HL-60 (cell line): ENCODE results near the gene XYLT1.

Experiments
- DNase-seq, 2 experiments: peaks; one replicate each; pipeline ENCODE4 v3.0.0-alpha.2; 2010 to 2020; ENCODE audit warnings: low read depth in 1 of 2, low spot score in 1 of 2
- H3K27ac ChIP-seq: fragments of 250-450 bp; sonication (Bioruptor Pico); replicated peaks from 2 replicates; pipeline ENCODE4 v1.5.1; 2020; ENCODE audit warnings: mild to moderate bottlenecking, moderate library complexity
- H3K27me3 ChIP-seq: fragments of 250-450 bp; sonication (Bioruptor Pico); 2 replicates; pipeline ENCODE4 v1.5.1; 2021; ENCODE audit warnings: mild to moderate bottlenecking, moderate library complexity; ENCODE audit not compliant: insufficient read depth, poor library complexity, severe bottlenecking
- H3K4me3 ChIP-seq: replicated peaks from 2 replicates; pipeline ENCODE4 v1.5.1; 2011; ENCODE audit warnings: mild to moderate bottlenecking, control low read depth, low read length; ENCODE audit not compliant: insufficient read depth
- CTCF ChIP-seq: IDR thresholded peaks from one replicate; pipeline ENCODE4 v1.5.1; 2011; ENCODE audit warnings: low read length, control low read depth, inconsistent platforms; ENCODE audit not compliant: insufficient read depth
- GABPA ChIP-seq: IDR thresholded peaks from 2 replicates; pipeline ENCODE4 v1.6.1; 2012; ENCODE audit warnings: low read depth
- POLR2AphosphoS5 ChIP-seq: IDR thresholded peaks from 2 replicates; pipeline ENCODE4 v1.6.1; 2012; ENCODE audit warnings: low read depth
- REST ChIP-seq: IDR thresholded peaks from 2 replicates; pipeline ENCODE4 v1.6.1; 2012; ENCODE audit warnings: low read depth; ENCODE audit not compliant: insufficient replicate concordance
- SPI1 ChIP-seq: IDR thresholded peaks from 2 replicates; pipeline ENCODE4 v1.6.1; 2012; ENCODE audit warnings: low read depth, mild to moderate bottlenecking, borderline replicate concordance

Gene XYLT1

GRCh38 chr16:17354685-17355084 is 116.1 kb downstream of the XYLT1 start:
- DNase-seq = no peak
- Histone ChIP-seq H3K27me3 (no peaks in the 10 kb centered on the region), H3K27ac (no peak overlapping the region), H3K4me3 (no peak overlapping the region)
- TF ChIP-seq REST (no peak), CTCF (no peak), POLR2AphosphoS5 (no peak), GABPA (no peak), SPI1 (no peak)

- Histone ChIP-seq H3K27me3 (no peaks in the 10 kb centered on the region), H3K27ac (no peak overlapping the region), H3K4me3 (no peak overlapping the region)
- no peak for DNase-seq
- no peak for TF ChIP-seq SPI1
- no peak for TF ChIP-seq POLR2AphosphoS5
- TF ChIP-seq CTCF = no peak
These were observed 116.6 kb downstream of the XYLT1 start for GRCh38 chr16:17354141-17354601.

- Histone ChIP-seq H3K27ac (no peak overlapping the region), H3K4me3 (no peak overlapping the region), H3K27me3 (no peaks in the 10 kb centered on the region)
- TF ChIP-seq GABPA (no peak), SPI1 (no peak), POLR2AphosphoS5 (no peak), CTCF (no peak), REST (no peak)
- DNase-seq = no peak
These were observed 117.2 kb downstream of the XYLT1 start for GRCh38 chr16:17353561-17353960.

- Histone ChIP-seq H3K27me3 (no peaks in the 10 kb centered on the region), H3K4me3 (no peak overlapping the region), H3K27ac (no peak overlapping the region)
- TF ChIP-seq REST = no peak
- no peak for TF ChIP-seq SPI1
- no peak for DNase-seq
These were observed 119.2 kb downstream of the XYLT1 start for GRCh38 chr16:17351441-17352035.
